HEK293T (cell line): ENCODE measurements around the gene HSPA12A.

Experiments
- CTCF ChIA-PET: fragments of 350-600 bp; formaldehyde crosslinking; extraction: SDS; loops from one replicate; lab custom pipeline; 2021; ENCODE audit warnings: antibody characterized with exemption, inconsistent platforms; lab: Yijun Ruan, JAX
- POLR2A ChIA-PET: fragments of 350-600 bp; formaldehyde crosslinking; extraction: SDS; loops from one replicate; lab custom pipeline; 2020; ENCODE audit warnings: antibody characterized with exemption, inconsistent platforms; lab: Yijun Ruan, JAX
- DNase-seq: peaks from one replicate; pipeline ENCODE4 v3.0.0; 2012; ENCODE audit warnings: mixed read lengths; ENCODE audit errors: extremely low spot score
- ARNT ChIP-seq: fragments of 450-650 bp; IDR thresholded peaks from 2 replicates; pipeline ENCODE4 v1.6.1; 2017; ENCODE audit warnings: mild to moderate bottlenecking
- BHLHE40 ChIP-seq: fragments of 450-650 bp; IDR thresholded peaks from 2 replicates; pipeline ENCODE4 v1.6.1; 2016; ENCODE audit warnings: mild to moderate bottlenecking, moderate library complexity, borderline replicate concordance
- CTBP1 ChIP-seq: fragments of 450-650 bp; IDR thresholded peaks from 2 replicates; pipeline ENCODE4 v1.6.1; 2016; ENCODE audit warnings: borderline replicate concordance
- ELF4 ChIP-seq: fragments of 450-650 bp; IDR thresholded peaks from 2 replicates; pipeline ENCODE4 v1.6.1; 2017; ENCODE audit warnings: antibody characterized with exemption
- FOXA1 ChIP-seq: fragments of 450-650 bp; IDR thresholded peaks from 2 replicates; pipeline ENCODE4 v1.6.1; 2016; ENCODE audit warnings: mild to moderate bottlenecking
- FOXK2 ChIP-seq: fragments of 450-650 bp; IDR thresholded peaks from 2 replicates; pipeline ENCODE4 v1.6.1; 2016; ENCODE audit warnings: mild to moderate bottlenecking
- FOXM1 ChIP-seq: fragments of 450-650 bp; IDR thresholded peaks from 2 replicates; pipeline ENCODE4 v1.6.1; 2017; ENCODE audit warnings: mild to moderate bottlenecking, borderline replicate concordance
- HDGF ChIP-seq: fragments of 450-650 bp; IDR thresholded peaks from 2 replicates; pipeline ENCODE4 v1.6.1; 2017; ENCODE audit warnings: antibody characterized with exemption, borderline replicate concordance
- L3MBTL2 ChIP-seq: fragments of 450-650 bp; conservative IDR thresholded peaks from 2 replicates; pipeline ENCODE4 v1.6.1; 2016; ENCODE audit warnings: mild to moderate bottlenecking
- LEF1 ChIP-seq: fragments of 450-650 bp; IDR thresholded peaks from 2 replicates; pipeline ENCODE4 v1.6.1; 2017; ENCODE audit warnings: mild to moderate bottlenecking, borderline replicate concordance
- NFRKB ChIP-seq: fragments of 450-650 bp; IDR thresholded peaks from 2 replicates; pipeline ENCODE4 v1.6.1; 2016; ENCODE audit warnings: mild to moderate bottlenecking, moderate library complexity
- PKNOX1 ChIP-seq: fragments of 450-650 bp; IDR thresholded peaks from 2 replicates; pipeline ENCODE4 v1.6.1; 2016
- SP1 ChIP-seq: fragments of 450-650 bp; IDR thresholded peaks from 2 replicates; pipeline ENCODE4 v1.6.1; 2017
- SUZ12 ChIP-seq: fragments of 450-650 bp; IDR thresholded peaks from 2 replicates; pipeline ENCODE4 v1.6.1; 2016; ENCODE audit warnings: mild to moderate bottlenecking
- TARDBP ChIP-seq: fragments of 450-650 bp; IDR thresholded peaks from 2 replicates; pipeline ENCODE4 v1.6.1; 2016
- ZNF384 ChIP-seq: fragments of 450-650 bp; IDR thresholded peaks from 2 replicates; pipeline ENCODE4 v1.6.1; 2016

HSPA12A gene

GRCh38 chr10:116766837-116767634 lies 24.7 kb upstream of the HSPA12A start:
- CTCF ChIA-PET: no interaction called here
- DNase-seq: no peak
- POLR2A ChIA-PET: no interaction called here
- TF ChIP-seq FOXA1: no peak
- no peak for TF ChIP-seq PKNOX1
- no peak for TF ChIP-seq BHLHE40
- TF ChIP-seq FOXM1: no peak
- TF ChIP-seq SUZ12: no peak
- no peak for TF ChIP-seq LEF1
- no peak for TF ChIP-seq HDGF
- TF ChIP-seq NFRKB: no peak
- TF ChIP-seq FOXK2: no peak
- no peak for TF ChIP-seq TARDBP
- TF ChIP-seq ZNF384: no peak
- no peak for TF ChIP-seq L3MBTL2
- no peak for TF ChIP-seq ELF4
- TF ChIP-seq CTBP1: no peak

GRCh38 chr10:116766241-116766827 lies 24.0 kb upstream of the HSPA12A start:
- POLR2A ChIA-PET: no interaction called here
- TF ChIP-seq FOXK2 (no peak), SUZ12 (no peak), ARNT (no peak), FOXM1 (no peak), ELF4 (no peak), HDGF (no peak), L3MBTL2 (no peak), FOXA1 (no peak), SP1 (no peak), NFRKB (no peak), TARDBP (no peak), CTBP1 (no peak), LEF1 (no peak), BHLHE40 (no peak), ZNF384 (no peak)
- DNase-seq: no peak
- CTCF ChIA-PET: interaction anchor here (0.7 to 1.4 kb wide), 2 partner anchors 12 to 160 kb away, joined by 3 read pairs; no protein-coding TSS in a partner anchor

GRCh38 chr10:116765648-116766081 lies 23.3 kb upstream of the HSPA12A start:
- ChIA-PET POLR2A (no interaction called here), CTCF (interaction anchor here (0.6 to 1.4 kb wide), 2 partner anchors 13 to 59 kb away, joined by 3 read pairs; no protein-coding TSS in a partner anchor)
- TF ChIP-seq HDGF (no peak), SUZ12 (no peak), ELF4 (no peak), CTBP1 (no peak), PKNOX1 (no peak)
- DNase-seq: peak; percentile 73

GRCh38 chr10:116764979-116765378 lies 22.6 kb upstream of the HSPA12A start:
- TF ChIP-seq LEF1: no peak
- no peak for TF ChIP-seq ZNF384
- no peak for TF ChIP-seq ELF4
- TF ChIP-seq HDGF: no peak
- TF ChIP-seq PKNOX1: no peak
- no peak for TF ChIP-seq FOXK2
- no peak for TF ChIP-seq FOXM1
- TF ChIP-seq SP1: no peak
- CTCF ChIA-PET: interaction anchor here (0.6 to 1.4 kb wide), 2 partner anchors 13 to 58 kb away, joined by 3 read pairs; no protein-coding TSS in a partner anchor
- POLR2A ChIA-PET: no interaction called here
- DNase-seq: no peak

- ChIA-PET POLR2A (interaction anchor here (1.3 kb wide), 1 partner anchor 21 kb away, joined by 3 read pairs; the partner anchor contains the start of gene HSPA12A), CTCF (interaction anchor here (0.9 kb wide), 1 partner anchor 14 kb away, joined by 3 read pairs; no protein-coding TSS in a partner anchor)
- DNase-seq: no peak
- TF ChIP-seq SP1 (no peak), FOXA1 (no peak), LEF1 (no peak), HDGF (no peak), ARNT (no peak), SUZ12 (no peak), CTBP1 (no peak), FOXK2 (no peak)
These were observed 21.1 kb upstream of the HSPA12A start for GRCh38 chr10:116763440-116763839.

GRCh38 chr10:116761883-116762282 lies 19.5 kb upstream of the HSPA12A start:
- DNase-seq: no peak
- ChIA-PET POLR2A (no interaction called here), CTCF (no interaction called here)
- TF ChIP-seq FOXK2: no peak
